Activated CD8-positive, alpha-beta memory T cell treated with anti-CD3 and anti-CD28 coated beads, Interleukin-2, amount 50 U/mL, for 1 hour (primary cell): ENCODE measurements around the gene RRP1B.

Experiments used
- DNase-seq: peaks from one replicate; pipeline ENCODE4 v3.0.0-alpha.2; 2020; ENCODE audit errors: extremely low read depth

Gene RRP1B

DNA sequence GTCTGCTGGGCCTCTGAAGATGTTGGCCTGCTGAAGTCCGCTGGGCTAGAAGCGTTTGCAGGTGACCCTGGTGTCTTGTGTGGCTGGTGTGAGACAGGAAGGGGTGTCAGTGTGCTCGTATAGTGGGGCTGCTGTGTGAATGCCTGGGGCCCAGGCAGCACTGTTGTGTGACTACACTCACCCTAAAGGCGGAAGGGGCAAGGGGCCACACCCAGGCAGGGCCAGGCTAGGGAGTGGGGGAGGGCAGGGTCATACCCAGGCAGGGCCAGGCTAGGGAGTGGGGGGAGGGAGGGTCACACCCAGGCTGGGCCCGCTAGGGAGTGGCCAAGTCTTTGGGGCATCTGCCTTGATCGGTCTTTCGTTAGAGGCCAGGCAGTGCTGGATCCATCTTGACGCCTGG is 84.6 kb downstream of the RRP1B start:
- DNase-seq, result no peak

DNA sequence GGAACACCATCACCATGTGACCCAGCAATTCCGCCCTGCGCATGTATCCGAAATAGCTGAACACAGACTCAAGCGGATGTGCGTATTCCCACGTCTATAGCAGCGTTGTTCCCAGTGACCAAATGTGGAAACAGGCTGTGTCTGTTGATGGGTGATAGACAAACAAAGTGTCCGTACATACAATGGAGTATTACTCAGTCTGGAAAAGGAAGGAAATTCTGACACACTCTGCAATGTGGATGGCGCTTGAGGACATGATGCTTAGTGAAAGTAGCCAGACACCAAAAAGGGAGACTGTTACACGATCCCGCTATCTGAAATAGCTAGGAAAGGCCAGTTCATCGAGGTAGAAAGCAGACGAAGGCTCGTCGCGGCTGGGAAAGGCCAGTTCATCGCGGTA is 85.4 kb downstream of the RRP1B start:
- DNase-seq, result no peak
